HG03103 (cell line): ENCODE results near the gene MED25.

Source experiments
- ATAC-seq: cut with Tn5 transposase; IDR thresholded peaks from one replicate; pipeline ENCODE4 v1.9.1; 2021; ENCODE audit warnings: low read depth; ENCODE audit not compliant: unreplicated experiment

Gene MED25

GRCh38 chr19:49869484-49870308 is 51.6 kb downstream of the MED25 start:
- ATAC-seq: peak; percentile 49

GRCh38 chr19:49870309-49870901 is 52.3 kb downstream of the MED25 start:
- no peak for ATAC-seq

- no peak for ATAC-seq
Observed at GRCh38 chr19:49871349-49871985, 53.4 kb downstream of the MED25 start.

- ATAC-seq: no peak
Observed at GRCh38 chr19:49872245-49873128, 54.4 kb downstream of the MED25 start.

GRCh38 chr19:49873129-49873521 is 55.0 kb downstream of the MED25 start:
- no peak for ATAC-seq

- ATAC-seq: no peak
Observed at GRCh38 chr19:49873834-49874233, 55.7 kb downstream of the MED25 start.

- ATAC-seq: no peak
Observed at GRCh38 chr19:49874503-49875157, 56.5 kb downstream of the MED25 start.

- ATAC-seq: no peak
Observed at GRCh38 chr19:49875177-49875576, 57.1 kb downstream of the MED25 start.

- no peak for ATAC-seq
Observed at GRCh38 chr19:49875857-49876421, 57.9 kb downstream of the MED25 start.

GRCh38 chr19:49876422-49877019 is 58.4 kb downstream of the MED25 start:
- peak; percentile 43 for ATAC-seq

GRCh38 chr19:49877020-49877878 is 59.2 kb downstream of the MED25 start, which contains the start of the genes AKT1S1 and TBC1D17:
AKT1S1 (minus strand) TSS chr19:49877355; CDS start chr19:49873295, 4,060 bp downstream.
TBC1D17 (plus strand) TSS chr19:49877702; CDS start chr19:49877724, 22 bp downstream.
- ATAC-seq: peak; percentile 44

- ATAC-seq: peak; percentile 43
Observed at GRCh38 chr19:49877879-49878743, 60.0 kb downstream of the MED25 start.

GRCh38 chr19:49878744-49879070 is 60.6 kb downstream of the MED25 start:
- no peak for ATAC-seq

- no peak for ATAC-seq
Observed at GRCh38 chr19:49879243-49879963, 61.3 kb downstream of the MED25 start.

- ATAC-seq: no peak
Observed at GRCh38 chr19:49880162-49880869, 62.2 kb downstream of the MED25 start.

- ATAC-seq: no peak
Observed at GRCh38 chr19:49881186-49881585, 63.1 kb downstream of the MED25 start.
